HG03097 (cell line): ENCODE data around the gene SUOX.
A peak's percentile ranks its signal among the peaks of the same experiment; 100 is the strongest.
"Not testable (repeated sequence)": the region's sequence is repeated elsewhere in the genome, so short reads cannot be mapped to it uniquely, and the experiment has no call there.

Source experiments
- ATAC-seq: cut with Tn5 transposase; IDR thresholded peaks from one replicate; pipeline ENCODE4 v1.9.1; 2021; ENCODE audit not compliant: unreplicated experiment, low FRiP score

Gene SUOX

GRCh38 chr12:55996715-55997534 lies at the start of gene SUOX:
TSS of gene SUOX (plus strand) at chr12:55997276. CDS start at chr12:56002222, 4,946 bp downstream.
- ATAC-seq = peak; percentile 98

- no peak for ATAC-seq
Observed at GRCh38 chr12:55955344-55955743, 41.7 kb upstream of the SUOX start.

- ATAC-seq = no peak
Observed at GRCh38 chr12:55955800-55956508, 41.1 kb upstream of the SUOX start.

DNA sequence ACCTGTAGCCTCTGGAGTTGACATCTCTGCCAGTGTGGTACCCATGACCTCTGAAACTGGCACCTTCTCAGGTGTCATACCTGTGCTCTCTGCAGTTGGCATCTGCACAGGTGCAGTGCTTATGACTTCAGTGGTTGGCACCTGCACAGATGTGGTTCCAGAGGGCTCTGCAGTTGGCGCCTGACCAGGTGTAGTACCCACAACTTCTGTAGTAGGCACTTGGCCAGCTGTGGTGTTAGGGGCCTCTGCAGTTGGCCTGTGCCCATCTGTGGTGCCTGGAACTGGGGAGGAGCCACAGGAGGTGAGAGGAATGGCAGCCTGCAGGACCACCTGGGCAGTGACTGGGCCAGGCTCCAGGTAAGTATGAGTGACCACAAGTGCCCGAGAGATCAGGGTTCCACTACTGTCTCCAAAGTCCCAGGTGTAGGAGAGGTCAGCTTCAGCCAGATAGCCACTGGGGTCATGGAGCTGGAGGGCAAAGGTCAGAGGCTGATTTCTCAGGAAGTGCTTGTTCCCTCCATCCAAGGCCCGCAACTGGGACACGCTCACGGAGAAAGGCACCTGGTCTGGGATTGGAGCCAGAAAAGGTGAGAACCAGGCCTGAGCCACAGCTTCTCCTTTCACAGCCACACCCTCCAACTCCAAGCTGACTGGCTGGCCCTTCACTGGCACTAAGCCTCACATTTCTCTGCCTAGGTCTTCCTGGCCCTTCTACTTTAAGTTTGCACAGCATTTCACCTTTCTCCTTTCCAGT lies 39.8 kb upstream of the SUOX start:
- no peak for ATAC-seq

DNA sequence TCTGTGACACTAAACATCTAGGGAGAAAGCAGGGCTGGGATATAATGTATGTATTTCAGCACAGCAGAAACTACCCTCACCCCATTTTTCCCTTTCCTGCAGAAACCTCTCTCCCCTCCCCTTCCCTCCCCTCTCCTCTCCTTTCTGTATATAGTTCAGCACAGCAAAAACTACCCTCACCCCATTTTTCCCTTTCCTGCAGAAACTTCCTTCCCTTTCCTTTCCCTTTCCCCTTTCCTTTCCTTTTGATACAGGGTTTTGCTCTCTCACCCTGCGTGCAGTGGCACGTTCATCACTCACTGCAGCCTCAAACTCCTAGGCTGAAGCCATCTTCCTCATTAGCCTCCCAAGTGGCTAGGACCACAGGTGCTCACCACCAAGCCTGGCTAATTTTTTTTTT lies 33.3 kb upstream of the SUOX start:
- no peak for ATAC-seq

GRCh38 chr12:55965240-55965639 lies 31.8 kb upstream of the SUOX start:
- no peak for ATAC-seq

DNA sequence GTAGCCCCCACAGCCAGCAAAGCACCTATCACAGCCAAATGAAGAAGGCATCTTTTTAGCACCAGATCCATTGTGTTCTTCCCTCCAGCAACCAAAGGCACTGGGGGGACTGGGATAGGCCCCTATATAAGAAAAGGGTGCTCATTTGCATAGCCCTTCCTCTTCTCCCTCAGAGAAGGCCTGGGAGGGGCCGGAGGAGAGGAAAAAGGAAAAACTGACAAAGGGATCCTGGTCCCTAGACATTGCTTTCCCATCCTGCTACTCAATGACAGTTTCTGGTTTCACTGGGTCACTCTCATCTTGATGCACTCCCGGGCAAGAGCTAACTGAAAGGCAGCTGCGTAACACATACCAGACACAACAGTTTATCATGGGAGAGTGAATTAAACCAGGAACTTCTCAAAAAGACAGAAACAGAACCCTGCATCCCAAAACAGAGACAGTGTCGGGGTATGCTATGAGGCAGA lies 31.1 kb upstream of the SUOX start, which contains the start of gene PMEL:
Gene PMEL (minus strand): TSS at position 102 of the 467 bp plus-strand sequence. CDS start 31 bp downstream, at position 71.
- no peak for ATAC-seq

DNA sequence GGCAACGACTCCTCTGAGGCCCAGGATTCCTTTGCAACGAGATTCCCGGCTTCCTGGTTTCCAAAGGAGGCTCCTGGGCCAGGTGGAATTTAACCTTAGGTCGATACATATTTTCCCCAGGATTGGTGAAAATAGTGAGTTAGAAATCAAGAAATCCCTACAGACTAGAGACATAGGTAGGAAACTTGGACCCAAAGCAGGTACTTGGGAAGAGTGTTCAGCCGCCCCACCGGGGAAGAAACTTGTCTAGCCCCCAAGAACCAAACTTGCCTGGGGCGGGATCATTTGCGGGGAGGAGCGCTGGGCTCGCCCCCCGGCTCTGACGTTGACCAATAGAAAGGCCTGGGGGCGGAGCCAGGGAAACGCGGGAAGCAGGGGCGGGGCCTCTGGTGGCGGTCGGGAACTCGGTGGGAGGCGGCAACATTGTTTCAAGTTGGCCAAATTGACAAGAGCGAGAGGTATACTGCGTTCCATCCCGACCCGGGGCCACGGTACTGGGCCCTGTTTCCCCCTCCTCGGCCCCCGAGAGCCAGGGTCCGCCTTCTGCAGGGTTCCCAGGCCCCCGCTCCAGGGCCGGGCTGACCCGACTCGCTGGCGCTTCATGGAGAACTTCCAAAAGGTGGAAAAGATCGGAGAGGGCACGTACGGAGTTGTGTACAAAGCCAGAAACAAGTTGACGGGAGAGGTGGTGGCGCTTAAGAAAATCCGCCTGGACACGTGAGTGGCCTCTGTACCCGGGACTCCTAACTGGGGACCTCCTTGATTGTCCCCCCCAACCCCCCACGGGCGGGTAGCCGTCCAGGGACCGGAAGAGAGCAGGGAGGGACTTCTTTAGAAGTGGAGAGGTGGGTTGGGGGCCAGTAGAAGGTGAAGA lies 30.4 kb upstream of the SUOX start, which contains the start of gene CDK2:
Gene CDK2 (plus strand): TSS at position 423 of the 874 bp plus-strand sequence. CDS start 179 bp downstream, at position 602.
- peak; percentile 82 for ATAC-seq

DNA sequence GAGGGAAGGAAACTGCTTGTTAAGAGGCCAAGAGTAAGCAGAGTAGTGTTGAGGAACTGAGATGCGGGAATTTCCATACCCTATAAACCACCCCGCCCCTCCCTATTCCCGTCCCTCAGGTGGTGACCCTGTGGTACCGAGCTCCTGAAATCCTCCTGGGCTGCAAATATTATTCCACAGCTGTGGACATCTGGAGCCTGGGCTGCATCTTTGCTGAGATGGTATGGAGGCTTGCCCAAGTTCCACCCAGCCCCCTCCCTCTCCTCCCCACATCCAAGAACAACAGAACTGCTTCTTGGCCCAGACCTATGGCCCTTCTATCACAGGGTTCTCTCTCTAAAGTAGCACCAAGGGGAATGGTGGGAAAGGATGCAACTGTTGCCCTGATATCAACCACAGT lies 27.7 kb upstream of the SUOX start:
- no peak for ATAC-seq

GRCh38 chr12:55970775-55971174 lies 26.3 kb upstream of the SUOX start:
- no peak for ATAC-seq

DNA sequence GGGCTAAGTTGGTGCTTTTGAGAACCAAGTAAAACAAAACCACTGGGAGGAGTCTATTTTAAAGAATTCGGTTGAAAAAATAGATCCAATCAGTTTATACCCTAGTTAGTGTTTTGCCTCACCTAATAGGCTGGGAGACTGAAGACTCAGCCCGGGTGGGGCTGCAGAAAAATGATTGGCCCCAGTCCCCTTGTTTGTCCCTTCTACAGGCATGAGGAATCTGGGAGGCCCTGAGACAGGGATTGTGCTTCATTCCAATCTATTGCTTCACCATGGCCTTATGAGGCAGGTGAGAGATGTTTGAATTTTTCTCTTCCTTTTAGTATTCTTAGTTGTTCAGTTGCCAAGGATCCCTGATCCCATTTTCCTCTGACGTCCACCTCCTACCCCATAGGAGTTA lies 25.0 kb upstream of the SUOX start:
- no peak for ATAC-seq

GRCh38 chr12:55972456-55972855 lies 24.6 kb upstream of the SUOX start:
- ATAC-seq = no peak

DNA sequence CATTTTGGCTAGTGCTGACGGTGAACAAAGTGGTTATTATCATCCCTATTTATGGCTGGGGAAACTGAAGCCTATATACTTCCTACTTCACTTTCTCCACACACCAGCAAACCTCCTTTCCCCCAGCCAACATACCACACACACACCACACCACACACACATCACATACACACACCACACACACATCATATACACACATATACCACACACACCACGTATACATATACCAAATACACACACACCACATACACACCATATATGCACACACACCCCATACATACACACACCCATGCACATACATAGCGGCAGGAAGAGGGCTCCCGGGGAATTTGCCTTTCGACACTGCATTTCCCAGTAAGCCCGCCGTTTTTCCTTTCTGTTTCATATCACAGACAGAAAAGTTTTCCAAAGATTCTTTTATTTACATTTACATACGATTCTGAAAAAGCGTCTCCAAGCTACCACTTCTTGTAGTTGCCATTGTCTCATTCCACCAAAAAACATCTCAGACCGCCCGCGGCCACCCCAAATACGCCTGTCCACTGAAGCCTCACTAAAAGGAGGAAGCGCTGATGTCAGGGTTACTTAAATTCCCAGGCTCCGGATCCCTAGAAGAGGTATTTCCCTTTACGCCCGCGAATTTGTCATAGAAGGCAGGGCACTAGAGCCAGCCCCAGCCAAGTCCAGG lies 24.0 kb upstream of the SUOX start:
- no peak for ATAC-seq

- ATAC-seq = peak; percentile 94
Observed at GRCh38 chr12:55973599-55974307, 23.3 kb upstream of the SUOX start, which contains the start of gene RAB5B. TSS of gene RAB5B (plus strand) at chr12:55974078. CDS start at chr12:55986961, 12,883 bp downstream.

DNA sequence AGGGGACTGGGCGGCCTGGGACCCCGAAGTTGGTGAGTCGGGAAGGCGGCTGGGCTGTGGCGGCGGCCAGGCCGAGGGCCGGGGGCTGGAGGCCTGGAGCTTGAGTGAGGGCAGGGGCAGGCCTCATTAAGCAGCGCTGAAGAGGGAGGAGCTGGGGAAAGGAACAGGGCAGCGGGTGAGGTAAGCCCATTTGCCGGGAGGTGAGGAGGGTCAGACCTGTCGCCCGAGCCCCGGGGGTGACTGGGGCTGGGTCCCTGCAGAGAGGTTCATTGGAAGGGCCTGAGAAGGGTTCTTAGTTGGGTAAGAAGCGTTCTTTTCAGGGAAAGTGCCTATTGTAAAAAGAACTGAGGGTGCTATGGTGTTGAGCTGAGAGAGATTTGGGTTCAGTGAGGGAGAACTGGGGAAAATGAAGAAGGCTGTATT lies 22.8 kb upstream of the SUOX start:
- no peak for ATAC-seq

- no peak for ATAC-seq
Observed at GRCh38 chr12:55978393-55978792, 18.7 kb upstream of the SUOX start.

DNA sequence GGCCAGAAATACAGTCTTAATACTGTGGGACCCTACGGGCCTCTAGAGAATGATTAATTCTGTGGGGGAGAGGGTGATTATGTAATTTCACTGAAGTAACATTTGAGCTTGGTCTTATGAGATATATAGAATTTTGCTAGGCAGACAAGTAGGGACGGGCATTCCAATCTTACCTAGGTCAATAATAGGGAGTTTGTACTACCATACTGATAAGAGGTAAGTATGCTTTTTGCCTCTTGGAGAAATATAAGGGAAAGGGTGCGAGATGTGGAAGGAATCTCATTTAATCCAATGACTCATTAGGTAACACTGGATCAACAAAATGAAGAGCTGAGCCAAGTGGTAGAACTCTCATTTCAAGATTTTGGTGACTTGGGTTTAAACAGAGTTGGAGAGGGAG lies 18.0 kb upstream of the SUOX start:
- ATAC-seq = no peak

DNA sequence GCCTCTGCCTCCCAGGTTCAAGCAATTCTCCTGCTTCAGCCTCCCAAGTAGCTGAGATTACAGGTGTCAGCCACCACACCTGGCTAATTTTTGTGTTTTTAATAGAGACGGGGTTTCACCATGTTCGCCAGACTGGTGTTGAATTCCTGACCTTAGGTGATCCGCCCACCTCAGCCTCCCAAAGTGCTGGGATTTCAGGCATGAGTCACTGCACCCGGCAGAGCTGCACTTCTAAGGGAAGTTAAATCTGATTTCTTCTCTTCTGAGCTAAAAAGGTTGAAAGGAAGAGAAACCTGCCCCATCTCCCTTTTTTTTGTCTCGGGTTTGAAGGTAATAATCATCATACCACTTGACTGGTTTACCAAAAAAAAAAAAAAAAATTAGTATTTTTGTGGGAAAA lies 15.2 kb upstream of the SUOX start:
- ATAC-seq = not testable (repeated sequence)
